Spleen (tissue), 7 donors: ENCODE results near the gene BRD3OS.

ENCODE experiments used
- POLR2A ChIP-seq, 3 donors: fragments of 450-650 bp; IDR thresholded peaks; one replicate each; pipeline ENCODE4 v1.5.1; 2017; ENCODE audit warnings: antibody characterized with exemption in 3 of 3, mild to moderate bottlenecking in 1 of 3
- TF ChIP-seq, protein P1 (sequence below), 11 experiments: fragments of 200-600 bp in 7 of 11; fragments of 450-650 bp in 4 of 11; sonication (generic) in 4 of 11; IDR thresholded peaks in 8 of 11; conservative IDR thresholded peaks in 3 of 11; 1 replicate in 7 of 11; 2 replicates in 4 of 11; pipeline versions ENCODE4 v1.4.0 to v1.8.0; 2016 to 2021; ENCODE audit warnings: antibody characterized with exemption in 11 of 11, inconsistent platforms in 4 of 11, mild to moderate bottlenecking in 1 of 11
- donor health status: DM: no; HTN: no; CAD: no; lungs with moderate emphysema.
- donor health status: DM: no; HTN: no; CAD: no.
- donor health status: DM: no; HTN: no; CAD: no.

DNA sequence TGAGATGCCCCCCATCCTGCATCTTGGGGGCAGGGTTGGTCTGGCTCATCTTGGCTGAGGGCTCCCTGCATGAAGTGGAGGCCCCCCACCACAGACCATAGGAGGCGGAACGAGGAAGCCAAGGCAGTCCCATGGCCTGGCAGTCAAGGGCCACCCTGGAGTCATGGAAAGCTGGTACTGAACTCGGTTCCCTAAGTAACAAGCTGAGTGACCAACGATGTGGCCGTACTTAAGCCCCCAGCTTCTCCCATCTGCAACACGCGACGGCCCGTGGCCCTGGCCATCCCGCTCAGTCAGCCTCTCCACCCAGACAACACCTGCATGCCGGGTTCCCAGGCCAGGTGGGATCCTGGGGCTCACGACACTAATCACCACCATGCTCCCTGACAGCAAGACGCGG is 25.4 kb downstream of the BRD3OS start:
- TF ChIP-seq POLR2A (IDR thresholded peaks at IDR 0.05), result no peak
- TF ChIP-seq, protein P1, sequence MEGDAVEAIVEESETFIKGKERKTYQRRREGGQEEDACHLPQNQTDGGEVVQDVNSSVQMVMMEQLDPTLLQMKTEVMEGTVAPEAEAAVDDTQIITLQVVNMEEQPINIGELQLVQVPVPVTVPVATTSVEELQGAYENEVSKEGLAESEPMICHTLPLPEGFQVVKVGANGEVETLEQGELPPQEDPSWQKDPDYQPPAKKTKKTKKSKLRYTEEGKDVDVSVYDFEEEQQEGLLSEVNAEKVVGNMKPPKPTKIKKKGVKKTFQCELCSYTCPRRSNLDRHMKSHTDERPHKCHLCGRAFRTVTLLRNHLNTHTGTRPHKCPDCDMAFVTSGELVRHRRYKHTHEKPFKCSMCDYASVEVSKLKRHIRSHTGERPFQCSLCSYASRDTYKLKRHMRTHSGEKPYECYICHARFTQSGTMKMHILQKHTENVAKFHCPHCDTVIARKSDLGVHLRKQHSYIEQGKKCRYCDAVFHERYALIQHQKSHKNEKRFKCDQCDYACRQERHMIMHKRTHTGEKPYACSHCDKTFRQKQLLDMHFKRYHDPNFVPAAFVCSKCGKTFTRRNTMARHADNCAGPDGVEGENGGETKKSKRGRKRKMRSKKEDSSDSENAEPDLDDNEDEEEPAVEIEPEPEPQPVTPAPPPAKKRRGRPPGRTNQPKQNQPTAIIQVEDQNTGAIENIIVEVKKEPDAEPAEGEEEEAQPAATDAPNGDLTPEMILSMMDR (IDR thresholded peaks at IDR 0.05 in 8 of 11, conservative IDR thresholded peaks at IDR 0.05 in 3 of 11), result no peak
